MM.1S (cell line): ENCODE data around the gene SYNJ2BP.

Experiments
- DNase-seq: peaks from one replicate; pipeline ENCODE4 v3.0.0-alpha.2; 2015
- H2AFZ ChIP-seq: fragments of 300-600 bp; sonication (generic); 2 replicates; pipeline ENCODE4 v1.6.0; 2016; ENCODE audit warnings: antibody characterized with exemption, low read length
- H3F3A ChIP-seq: fragments of 300-600 bp; sonication (generic); 2 replicates; pipeline ENCODE4 v1.6.1; 2016; ENCODE audit warnings: mild to moderate bottlenecking, antibody characterized with exemption, low read length, moderate library complexity, mixed read lengths; ENCODE audit not compliant: insufficient read depth
- H3K27ac ChIP-seq: fragments of 300-600 bp; sonication (generic); 2 replicates; pipeline ENCODE4 v1.5.1; 2016; ENCODE audit warnings: mild to moderate bottlenecking, low read length
- H3K27me3 ChIP-seq: fragments of 300-600 bp; sonication (generic); replicated peaks from 2 replicates; pipeline ENCODE4 v1.6.0; 2016; ENCODE audit warnings: low read length; ENCODE audit not compliant: insufficient read depth
- H3K36me3 ChIP-seq: fragments of 300-600 bp; sonication (generic); replicated peaks from 2 replicates; pipeline ENCODE4 v1.6.1; 2016; ENCODE audit warnings: mild to moderate bottlenecking, low read length, mixed read lengths; ENCODE audit not compliant: insufficient read depth
- H3K4me1 ChIP-seq: fragments of 300-600 bp; sonication (generic); 2 replicates; pipeline ENCODE4 v1.6.1; 2016; ENCODE audit warnings: low read length, mixed read lengths
- H3K4me2 ChIP-seq: fragments of 300-600 bp; sonication (generic); 2 replicates; pipeline ENCODE4 v1.6.0; 2016; ENCODE audit warnings: low read depth, low read length
- H3K4me3 ChIP-seq: fragments of 300-600 bp; sonication (generic); 2 replicates; pipeline ENCODE4 v1.5.1; 2016; ENCODE audit warnings: low read length, mixed read lengths
- H3K79me2 ChIP-seq: fragments of 300-600 bp; sonication (generic); 2 replicates; pipeline ENCODE4 v1.6.1; 2016; ENCODE audit warnings: mixed run types, low read length, mixed read lengths
- H3K9ac ChIP-seq: fragments of 300-600 bp; sonication (generic); 2 replicates; pipeline ENCODE4 v1.6.1; 2016; ENCODE audit warnings: low read length, mixed read lengths
- H3K9me2 ChIP-seq: fragments of 300-600 bp; sonication (generic); replicated peaks from 2 replicates; pipeline ENCODE4 v1.6.1; 2016; ENCODE audit warnings: mild to moderate bottlenecking, low read length, mixed read lengths; ENCODE audit not compliant: insufficient read depth
- H3K9me3 ChIP-seq: fragments of 300-600 bp; sonication (generic); replicated peaks from 2 replicates; pipeline ENCODE4 v1.6.1; 2016; ENCODE audit warnings: mild to moderate bottlenecking, low read length, mixed read lengths; ENCODE audit not compliant: insufficient read depth
- H4K20me1 ChIP-seq: fragments of 300-600 bp; sonication (generic); 2 replicates; pipeline ENCODE4 v1.6.1; 2016; ENCODE audit warnings: mild to moderate bottlenecking, low read length, moderate library complexity, mixed read lengths; ENCODE audit not compliant: insufficient read depth
- CTCF ChIP-seq: fragments of 300-600 bp; sonication (generic); IDR thresholded peaks from 2 replicates; pipeline ENCODE4 v1.5.1; 2016; ENCODE audit warnings: antibody characterized with exemption, low read length, mixed read lengths
- EZH2 ChIP-seq: fragments of 300-600 bp; sonication (generic); optimal IDR thresholded peaks from 2 replicates; pipeline ENCODE3; 2017; ENCODE audit warnings: low read depth, mild to moderate bottlenecking, antibody characterized with exemption, low read length, mixed read lengths
- EZH2phosphoT487 ChIP-seq: fragments of 300-600 bp; sonication (generic); IDR thresholded peaks from 2 replicates; pipeline ENCODE4 v1.6.1; 2018; ENCODE audit warnings: antibody characterized with exemption, low read length

Gene SYNJ2BP

GRCh38 chr14:70391493-70392391, 25.1 kb downstream of the SYNJ2BP start:
- TF ChIP-seq EZH2phosphoT487 = no peak
- no peak for TF ChIP-seq CTCF
- no peak for TF ChIP-seq EZH2
- H3K4me1 ChIP-seq = no peaks in the 10 kb centered on the region

GRCh38 chr14:70382536-70382935, 34.4 kb downstream of the SYNJ2BP start:
- no peak overlapping the region for H3K9ac ChIP-seq
- H3K36me3 ChIP-seq = no peaks in the 10 kb centered on the region
- no peaks in the 10 kb centered on the region for H3F3A ChIP-seq
- DNase-seq = no peak
- no peak overlapping the region for H3K4me2 ChIP-seq
- no peaks in the 10 kb centered on the region for H4K20me1 ChIP-seq
- no peaks in the 10 kb centered on the region for H3K9me2 ChIP-seq
- H3K79me2 ChIP-seq = no peaks in the 10 kb centered on the region
- H3K27me3 ChIP-seq = no peaks in the 10 kb centered on the region
- no peak overlapping the region for H2AFZ ChIP-seq
- no peaks in the 10 kb centered on the region for H3K4me1 ChIP-seq
- no peak overlapping the region for H3K4me3 ChIP-seq
- no peak overlapping the region for H3K27ac ChIP-seq
- no peak for TF ChIP-seq EZH2
- TF ChIP-seq CTCF = no peak
- TF ChIP-seq EZH2phosphoT487 = no peak
- H3K9me3 ChIP-seq = no peaks in the 10 kb centered on the region

More at GRCh38 chr14:70391493-70392391, 25.1 kb downstream of the SYNJ2BP start:
- Histone ChIP-seq H3K36me3 (no peaks in the 10 kb centered on the region), H3K79me2 (no peaks in the 10 kb centered on the region), H4K20me1 (no peaks in the 10 kb centered on the region), H3K9ac (no peak overlapping the region), H2AFZ (no peak overlapping the region), H3K9me3 (no peaks in the 10 kb centered on the region), H3K9me2 (no peaks in the 10 kb centered on the region), H3K27me3 (no peaks in the 10 kb centered on the region), H3F3A (no peaks in the 10 kb centered on the region), H3K4me2 (no peak overlapping the region), H3K4me3 (no peak overlapping the region), H3K27ac (no peak overlapping the region)
- DNase-seq = no peak

GRCh38 chr14:70380824-70381223, 36.1 kb downstream of the SYNJ2BP start:
- H3K27ac ChIP-seq = no peak overlapping the region
- no peaks in the 10 kb centered on the region for H3K4me1 ChIP-seq
- H3K4me2 ChIP-seq = no peak overlapping the region
- H3K79me2 ChIP-seq = no peaks in the 10 kb centered on the region
- TF ChIP-seq EZH2 (no peak), CTCF (no peak), EZH2phosphoT487 (no peak)
- DNase-seq = no peak
- no peaks in the 10 kb centered on the region for H3F3A ChIP-seq
- no peak overlapping the region for H2AFZ ChIP-seq
- no peaks in the 10 kb centered on the region for H3K9me3 ChIP-seq
- H3K9me2 ChIP-seq = no peaks in the 10 kb centered on the region
- H3K36me3 ChIP-seq = no peaks in the 10 kb centered on the region
- H3K27me3 ChIP-seq = no peaks in the 10 kb centered on the region
- H3K9ac ChIP-seq = no peak overlapping the region
- no peak overlapping the region for H3K4me3 ChIP-seq
- no peaks in the 10 kb centered on the region for H4K20me1 ChIP-seq
